Activated naive CD4-positive, alpha-beta T cell treated with anti-CD3 and anti-CD28 coated beads, Interleukin-2, amount 50 U/mL, for 16 hours (primary cell): ENCODE measurements around the gene MSLN.

Source experiments
- DNase-seq: peaks from one replicate; pipeline ENCODE4 v3.0.0-alpha.2; 2020

MSLN gene

DNA sequence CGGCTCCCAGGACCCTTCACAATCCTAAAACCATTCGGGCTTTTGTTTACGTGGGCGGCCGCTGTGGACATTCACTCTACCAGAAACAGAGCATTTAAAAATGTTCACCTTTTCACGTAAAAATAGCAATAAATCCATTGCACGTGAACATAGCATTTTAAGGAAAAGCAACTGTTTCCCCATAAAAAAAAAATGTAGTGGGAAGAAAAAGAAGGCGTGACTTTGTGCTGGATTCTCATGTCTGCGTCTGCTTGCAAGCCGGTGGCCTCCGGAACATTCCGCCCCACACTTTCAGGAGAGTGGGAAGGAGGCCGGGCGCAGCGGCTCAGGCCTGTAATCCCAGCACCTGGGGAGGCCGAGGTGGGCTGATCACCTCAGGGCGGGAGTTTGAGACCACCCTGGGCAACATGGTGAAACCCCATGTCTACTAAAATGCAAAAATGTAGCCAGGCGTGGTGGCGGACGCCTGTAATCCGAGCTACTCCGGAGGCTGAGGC, 53.4 kb downstream of the MSLN start:
- no peak for DNase-seq

DNA sequence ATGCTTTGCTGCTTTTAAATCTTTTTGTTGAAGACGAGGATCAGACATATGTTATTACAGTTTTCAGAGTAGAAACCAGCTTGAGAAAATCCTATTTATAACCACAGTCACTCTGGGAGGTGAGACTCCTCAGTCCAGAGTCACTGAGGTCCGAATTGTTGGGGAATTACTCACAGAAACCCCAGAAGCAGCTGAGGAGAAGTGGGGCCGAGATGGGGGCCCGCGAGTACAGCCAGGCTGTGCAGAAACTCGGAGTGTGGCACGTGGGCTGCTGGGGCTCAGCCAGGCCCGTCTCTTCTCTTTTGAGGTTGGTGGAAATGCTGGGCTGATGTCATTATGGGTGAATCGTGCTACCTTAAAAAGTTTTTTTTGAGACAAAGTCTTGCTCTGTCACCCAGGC, 54.4 kb downstream of the MSLN start:
- no peak for DNase-seq

DNA sequence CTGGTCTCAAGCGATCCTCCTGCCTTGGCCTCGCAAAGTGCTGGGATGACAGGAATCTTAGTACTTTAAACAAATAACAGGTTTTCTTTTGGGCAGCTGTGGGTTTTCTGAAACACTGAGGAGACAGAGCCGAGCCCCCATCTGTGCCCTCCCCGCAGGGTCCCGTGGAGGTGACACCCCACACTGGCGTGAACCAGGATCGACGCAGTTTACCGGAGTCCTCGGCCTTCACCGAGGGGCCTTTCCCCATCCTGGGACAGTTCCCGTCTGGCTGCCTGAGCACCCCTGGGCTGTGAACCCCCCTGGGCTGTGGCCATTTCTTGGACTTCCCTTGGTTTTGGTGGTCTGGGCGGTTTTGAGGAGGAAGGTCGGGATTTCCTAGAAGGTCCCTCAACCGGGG, 55.3 kb downstream of the MSLN start:
- DNase-seq, result no peak

DNA sequence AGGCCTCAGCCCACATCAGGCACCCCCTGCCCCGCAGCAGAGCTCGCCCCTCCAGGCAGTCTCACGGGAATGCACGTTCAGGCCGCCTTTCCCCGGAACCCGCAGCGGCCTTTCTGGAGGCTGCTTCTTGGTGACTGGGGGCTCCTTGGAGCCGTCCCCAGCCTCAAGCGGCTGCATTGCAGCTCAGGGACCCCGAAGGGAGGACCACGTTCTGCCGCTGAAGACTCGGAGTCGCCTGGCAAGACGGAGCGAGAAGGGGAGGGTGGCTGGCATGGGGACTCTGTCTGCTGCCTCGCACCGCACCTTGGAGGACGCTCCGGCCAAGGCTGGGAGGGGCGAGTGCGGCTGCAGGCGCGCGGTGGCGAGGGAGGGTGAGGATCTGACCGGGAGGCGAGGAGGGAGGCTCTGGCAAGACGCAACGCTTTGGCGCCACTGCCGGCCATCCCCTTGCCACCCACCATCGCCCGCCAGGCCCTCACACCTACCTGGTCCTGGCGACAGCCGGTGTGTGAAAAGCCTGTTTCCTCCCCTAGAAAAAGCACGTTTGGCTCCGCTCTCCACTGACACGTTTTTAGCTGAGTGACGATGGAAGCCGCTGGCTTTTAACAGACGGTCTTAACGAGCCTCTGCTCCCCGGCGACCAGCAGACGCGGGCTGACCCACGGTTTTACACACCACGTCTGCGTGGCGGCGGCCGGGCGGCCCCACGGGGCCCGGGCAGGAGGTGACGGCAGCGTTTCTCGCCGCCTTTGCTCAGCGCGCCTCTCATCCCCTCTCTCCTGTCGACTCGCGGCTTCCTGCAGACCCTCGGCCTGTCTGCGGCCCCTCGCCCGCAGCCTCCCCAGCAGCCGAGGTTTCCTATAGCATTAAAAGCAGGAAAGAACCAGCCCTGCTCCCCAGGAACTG, 56.7 kb downstream of the MSLN start:
- no peak for DNase-seq

DNA sequence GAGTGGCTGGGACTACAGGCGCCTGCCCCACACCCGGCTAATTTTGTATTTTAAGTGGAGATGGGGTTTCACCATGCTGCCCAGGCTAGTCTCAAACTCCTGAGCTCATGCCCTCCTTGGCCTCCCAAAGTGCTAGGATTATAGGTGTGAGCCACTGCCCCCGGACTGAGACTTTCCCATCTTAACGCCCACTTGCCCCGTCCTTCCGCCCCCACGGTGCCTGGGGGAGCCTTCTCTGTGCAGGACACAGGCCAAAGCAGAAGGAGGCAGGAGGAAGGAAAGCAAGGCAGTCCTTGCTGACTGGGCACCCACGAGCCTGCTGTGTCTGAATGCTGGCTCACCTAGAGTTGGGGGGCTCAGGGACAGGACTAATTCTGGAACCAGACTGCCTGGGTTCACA, 57.6 kb downstream of the MSLN start:
- no peak for DNase-seq
